GM12878 (cell line): ENCODE measurements around the gene RAD9A. TPM values are rescaled to one million over a fixed set of nuclear protein-coding genes. Genes with fewer than 3 reads are reported as not detected.

Experiments
- ATAC-seq: fragments of 200-7000 bp; cut with Tn5 transposase; 3 replicates; pipeline ENCODE4 v1.9.1; 2020; ENCODE audit warnings: mild to moderate bottlenecking, moderate library complexity
- BruUV-seq: library from RNA; stranded (reverse); fragments of 400-500 nt; replicated peaks from 2 replicates; lab custom pipeline; 2021; lab: Mats Ljungman, UMichigan
- CTCF ChIA-PET: fragments of 300-600 bp; sonication (Branson Sonifier 250); formaldehyde crosslinking; extraction: SDS; loops from one replicate; lab custom pipeline; 2021; ENCODE audit warnings: inconsistent platforms; lab: Yijun Ruan, JAX
- POLR2A ChIA-PET: fragments of 350-600 bp; formaldehyde crosslinking; extraction: SDS; loops from one replicate; lab custom pipeline; 2021; ENCODE audit warnings: inconsistent platforms; lab: Charles Lee
- RAD21 ChIA-PET: fragments of 300-600 bp; sonication (Branson Sonifier 250); formaldehyde crosslinking; loops from one replicate; lab custom pipeline; 2023; ENCODE audit warnings: antibody characterized with exemption; ENCODE audit not compliant: unreplicated experiment; lab: Charles Lee
- SMC1A ChIA-PET: fragments of 300-600 bp; sonication (Branson Sonifier 250); formaldehyde crosslinking; loops from one replicate; lab custom pipeline; 2023; ENCODE audit not compliant: unreplicated experiment, uncharacterized antibody; lab: Charles Lee
- DNase-seq: peaks from one replicate; pipeline ENCODE4 v3.0.0-alpha.2; 2011; ENCODE audit warnings: low read depth, low spot score
- FAIRE-seq: peaks from 3 replicates; lab custom pipeline; 2011; peaks lifted over from hg19 to GRCh38; lab: Jason Lieb, UNC
- H2AFZ ChIP-seq: 2 replicates; pipeline ENCODE4 v1.6.0; 2011; ENCODE audit warnings: low read depth, low read length, control low read depth; ENCODE audit not compliant: control insufficient read depth
- H3K27ac ChIP-seq: 2 replicates; pipeline ENCODE4 v1.5.1; 2011; ENCODE audit warnings: control low read depth; ENCODE audit not compliant: control insufficient read depth, insufficient read depth
- H3K27me3 ChIP-seq, 2 experiments: replicated peaks in 1 of 2; 2 replicates each; pipeline versions ENCODE4 v1.6.0 to v1.6.1; 2011; ENCODE audit warnings: low read length in 1 of 2; ENCODE audit not compliant: control insufficient read depth in 2 of 2, insufficient read depth in 2 of 2
- H3K36me3 ChIP-seq, 2 experiments: 2 replicates each; pipeline ENCODE4 v1.5.1; 2011; ENCODE audit warnings: low read length in 1 of 2; ENCODE audit not compliant: control insufficient read depth in 2 of 2, insufficient read depth in 2 of 2
- H3K4me1 ChIP-seq: 2 replicates; pipeline ENCODE4 v1.6.1; 2011; ENCODE audit warnings: mild to moderate bottlenecking, low read length, moderate library complexity, mixed read lengths; ENCODE audit not compliant: control insufficient read depth, insufficient read depth
- H3K4me2 ChIP-seq: 2 replicates; pipeline ENCODE4 v1.6.0; 2011; ENCODE audit warnings: control low read depth; ENCODE audit not compliant: control insufficient read depth, insufficient read depth
- H3K4me3 ChIP-seq: fragments of 200-600 bp; sonication (generic); 2 replicates; pipeline ENCODE4 v1.5.1; 2016
- H3K79me2 ChIP-seq: 2 replicates; pipeline ENCODE4 v1.6.0; 2011; ENCODE audit warnings: low read length; ENCODE audit not compliant: control insufficient read depth, insufficient read depth
- H3K9ac ChIP-seq: 2 replicates; pipeline ENCODE4 v1.8.0; 2011; ENCODE audit warnings: low read length, control low read depth, mixed read lengths; ENCODE audit not compliant: control insufficient read depth, insufficient read depth
- H3K9me3 ChIP-seq: replicated peaks from 3 replicates; pipeline ENCODE4 v1.5.1; 2011; ENCODE audit warnings: mild to moderate bottlenecking, low read length; ENCODE audit not compliant: control insufficient read depth, insufficient read depth
- H4K20me1 ChIP-seq: 2 replicates; pipeline ENCODE4 v1.6.0; 2011; ENCODE audit not compliant: control insufficient read depth, insufficient read depth
- DPF2 ChIP-seq: fragments of 450-650 bp; IDR thresholded peaks from 2 replicates; pipeline ENCODE4 v1.6.1; 2017; ENCODE audit warnings: mild to moderate bottlenecking
- HDGF ChIP-seq: fragments of 450-650 bp; IDR thresholded peaks from 2 replicates; pipeline ENCODE4 v1.6.1; 2016; ENCODE audit warnings: antibody characterized with exemption
- IKZF2 ChIP-seq, 2 experiments: fragments of 450-650 bp; IDR thresholded peaks; 2 replicates each; pipeline ENCODE4 v1.6.1; 2017; ENCODE audit warnings: mild to moderate bottlenecking in 2 of 2, moderate library complexity in 2 of 2
- NBN ChIP-seq: fragments of 450-650 bp; IDR thresholded peaks from 2 replicates; pipeline ENCODE4 v1.6.1; 2016
- NFYA ChIP-seq: IDR thresholded peaks from 2 replicates; pipeline ENCODE4 v1.6.1; 2011; ENCODE audit warnings: low read depth, mild to moderate bottlenecking, low read length, improper control_type of control experiment, borderline replicate concordance
- NR2C1 ChIP-seq: fragments of 450-650 bp; IDR thresholded peaks from 2 replicates; pipeline ENCODE4 v1.6.1; 2017; ENCODE audit warnings: antibody characterized with exemption, mild to moderate bottlenecking, moderate library complexity
- PAX5 ChIP-seq: IDR thresholded peaks from 2 replicates; pipeline ENCODE4 v1.6.1; 2011; ENCODE audit warnings: low read depth, low read length, borderline replicate concordance
- POLR2A ChIP-seq: IDR thresholded peaks from 2 replicates; pipeline ENCODE4 v1.6.1; 2011; ENCODE audit warnings: low read depth, mild to moderate bottlenecking, low read length
- RELA ChIP-seq: fragments of 450-650 bp; IDR thresholded peaks from 2 replicates; pipeline ENCODE4 v1.8.0; 2014; ENCODE audit warnings: borderline replicate concordance; ENCODE audit not compliant: partially characterized antibody
- REST ChIP-seq: IDR thresholded peaks from 2 replicates; pipeline ENCODE4 v1.6.1; 2012; ENCODE audit warnings: mild to moderate bottlenecking, low read depth, low read length
- SUZ12 ChIP-seq: fragments of 200-600 bp; sonication (generic); IDR thresholded peaks from one replicate; pipeline ENCODE4 v1.6.1; 2018; ENCODE audit warnings: antibody characterized with exemption, mild to moderate bottlenecking; ENCODE audit not compliant: unreplicated experiment
- USF1 ChIP-seq: IDR thresholded peaks from 2 replicates; pipeline ENCODE4 v1.6.1; 2011; ENCODE audit warnings: borderline replicate concordance, low read depth, mild to moderate bottlenecking, moderate library complexity, mixed read lengths, low read length; ENCODE audit not compliant: insufficient read depth; ENCODE audit errors: extremely low read length
- USF2 ChIP-seq: IDR thresholded peaks from 2 replicates; pipeline ENCODE4 v1.6.1; 2011; ENCODE audit warnings: low read depth, low read length, improper control_type of control experiment, borderline replicate concordance
- WGBS: methylation state at CpG from one replicate; pipeline ENCODE4 v1.1.6; 2016; ENCODE audit warnings: low lambda C conversion rate; ENCODE audit not compliant: insufficient replicate concordance, insufficient coverage; ENCODE audit errors: missing lambda C conversion rate; 5-methylcytosine and 5-hydroxymethylcytosine counted together
- in situ Hi-C: fragments of 300-500 bp; cut with MboI; formaldehyde crosslinking; loops from 9 replicates; pipeline ENCODE4 v1.14.3; 2018; ENCODE audit warnings: mixed read lengths
- intact Hi-C: fragments of 100-400 bp; cut with micrococcal nuclease; formaldehyde crosslinking; loops from one replicate; pipeline ENCODE4 v1.14.2; 2022; ENCODE audit not compliant: unreplicated experiment
- polyA plus RNA-seq, 11 experiments: library from polyadenylated mRNA; depleted of rRNA in 4 of 11; unstranded in 6 of 11; stranded (reverse) in 5 of 11; fragments of >200 nt; fragmentation: Nextera tagmentation in 4 of 11; fragmentation: Illumina TruSeq in 1 of 11; extraction: Ambion mirVana in 4 of 11; extraction: Trizol in 1 of 11; gene quantifications; 1 replicate in 1 of 11; 2 replicates in 10 of 11; pipeline versions ENCODE4 v1.2.1 to v1.2.3, GENCODE V29; 2011 to 2016; ENCODE audit warnings: inconsistent platforms in 2 of 11, missing spikeins in 2 of 11, low read depth in 1 of 11
- total RNA-seq, 4 experiments: library from RNA; depleted of rRNA in 3 of 4; stranded (reverse); fragments of >200 nt in 3 of 4; fragmentation: Illumina TruSeq in 1 of 4; extraction: Trizol in 1 of 4; gene quantifications; 2 replicates each; pipeline versions ENCODE4 v1.2.1 to v1.2.3, GENCODE V29; 2013 to 2021

The RAD9A gene
- total and polyA plus RNA-seq, 10 of the 15 experiments (the other 5 are each of a cell fraction or from before 2014, with no cell fraction given): 1.1 to 36.2 (median 19.8) TPM

GRCh38 chr11:67376873-67377808, 14.6 kb upstream of the RAD9A start:
- H3K9ac ChIP-seq: no peak overlapping the region
- no peak overlapping the region for H3K4me2 ChIP-seq

More at GRCh38 chr11:67376873-67377808, 14.6 kb upstream of the RAD9A start:
- H3K36me3 ChIP-seq: no peaks in the 10 kb centered on the region
- TF ChIP-seq USF2: no peak
- no peak for TF ChIP-seq REST
- no peak for TF ChIP-seq PAX5
- no peak for TF ChIP-seq SUZ12
- no peak for TF ChIP-seq RELA
- TF ChIP-seq NR2C1: no peak
- TF ChIP-seq IKZF2 (IDR thresholded peaks at IDR 0.05): no peak
- no peak for TF ChIP-seq POLR2A
- no peak for TF ChIP-seq NBN
- TF ChIP-seq USF1: no peak
- TF ChIP-seq NFYA: no peak
- no peak for TF ChIP-seq DPF2
- TF ChIP-seq HDGF: no peak
- CTCF ChIA-PET: interaction anchor here (1.2 to 25.5 kb wide), 4 partner anchors 16 to 114 kb away, joined by 3 to 1301 read pairs (median 198); partner anchors contain the start of genes CLCF1, POLD4 and PPP1CA
- no peak overlapping the region for H3K4me3 ChIP-seq
- RAD21 ChIA-PET: interaction anchor here (0.8 to 15.0 kb wide), 4 partner anchors 8 to 212 kb away, joined by 3 to 525 read pairs (median 100); partner anchors contain the start of gene POLD4
- no TSS peak for BruUV-seq
- no peak for DNase-seq
- POLR2A ChIA-PET: interaction anchor here (0.6 to 8.4 kb wide), 3 partner anchors 9 to 222 kb away, joined by 3 to 183 read pairs (median 3); partner anchors contain the start of gene POLD4
- peaks cover 22% of the 10 kb centered on the region for H3K4me1 ChIP-seq
- peaks cover 2 to 4% of the 10 kb centered on the region in 2 experiments; a peak in 3 of 4 replicates for H3K27me3 ChIP-seq
- ATAC-seq: no peak
- H4K20me1 ChIP-seq: no peaks in the 10 kb centered on the region
- no peaks in the 10 kb centered on the region for H3K79me2 ChIP-seq
- H3K9me3 ChIP-seq: no peaks in the 10 kb centered on the region
- H2AFZ ChIP-seq: no peak overlapping the region
- 70% methylated on average over 6 of the region's 6 CpGs for WGBS
- intact Hi-C loops: no loop called here
- no peak for FAIRE-seq
- SMC1A ChIA-PET: interaction anchor here (21.3 kb wide), 1 partner anchor 21 kb away, joined by 646 read pairs; the partner anchor contains the start of gene POLD4
- in situ Hi-C loops: no loop called here
- no peak overlapping the region for H3K27ac ChIP-seq
